HCT116 (cell line): ENCODE data around the gene CDK11B. TPM values are rescaled to one million over a fixed set of nuclear protein-coding genes. Genes with fewer than 3 reads are reported as not detected.
A peak's percentile ranks its signal among the peaks of the same experiment; 100 is the strongest.
"Not testable (repeated sequence)": the region's sequence is repeated elsewhere in the genome, so short reads cannot be mapped to it uniquely, and the experiment has no call there.

Experiments used
- ATAC-seq: fragments of 200-7000 bp; cut with Tn5 transposase; 2 replicates; pipeline ENCODE4 v1.9.1; 2020; ENCODE audit warnings: mild to moderate bottlenecking, moderate library complexity
- BruUV-seq: library from RNA; stranded (reverse); fragments of 400-500 nt; replicated peaks from 2 replicates; lab custom pipeline; 2021; lab: Mats Ljungman, UMichigan
- CTCF ChIA-PET: fragments of 300-600 bp; sonication (Branson Sonifier 250); formaldehyde crosslinking; loops from one replicate; lab custom pipeline; 2021; ENCODE audit warnings: antibody characterized with exemption; lab: Charles Lee
- POLR2A ChIA-PET: fragments of 300-600, 350-600 bp; sonication (Branson Sonifier 250); formaldehyde crosslinking; loops from one replicate; lab custom pipeline; 2021; ENCODE audit warnings: antibody characterized with exemption; lab: Charles Lee
- RAD21 ChIA-PET, 2 experiments: fragments of 300-600 bp; sonication (Branson Sonifier 250); formaldehyde crosslinking; loops; one replicate each; lab custom pipeline; 2023; ENCODE audit warnings: low total read pairs in 2 of 2; ENCODE audit not compliant: uncharacterized antibody in 2 of 2, unreplicated experiment in 2 of 2, low non-redundant PET in 1 of 2; lab: Charles Lee
- DNase-seq: peaks from one replicate; pipeline ENCODE4 v3.0.0-alpha.2; 2010; ENCODE audit warnings: low read depth, low spot score
- H2AFZ ChIP-seq: fragments of 200-600 bp; shearing (Covaris generic), sonication (generic); 2 replicates; pipeline ENCODE4 v1.6.1; 2017; ENCODE audit warnings: low read depth, mixed run types, mixed read lengths, antibody characterized with exemption, low read length; ENCODE audit not compliant: poor library complexity, severe bottlenecking
- H3K27ac ChIP-seq: 2 replicates; pipeline ENCODE4 v1.5.1; 2012; ENCODE audit warnings: low read depth, low read length
- H3K27me3 ChIP-seq: fragments of 200-600 bp; sonication (generic); 2 replicates; pipeline ENCODE4 v1.6.1; 2016; ENCODE audit warnings: mixed run types, low read length, mixed read lengths; ENCODE audit not compliant: insufficient read depth
- H3K36me3 ChIP-seq, 2 experiments: fragments of 200-500 bp in 1 of 2; fragments of 200-600 bp in 1 of 2; sonication (Bioruptor generic) in 1 of 2; sonication (generic) in 1 of 2; 2 replicates each; pipeline versions ENCODE4 v1.5.1 to v1.6.1; 2014 to 2016; ENCODE audit warnings: low read length in 2 of 2, inconsistent platforms in 1 of 2, mixed read lengths in 1 of 2, mixed run types in 1 of 2; ENCODE audit not compliant: insufficient read depth in 2 of 2, control insufficient read depth in 1 of 2
- H3K4me1 ChIP-seq, 2 experiments: fragments of 200-600 bp in 1 of 2; sonication (generic) in 1 of 2; 2 replicates each; pipeline versions ENCODE4 v1.5.1 to v1.6.1; 2012 to 2017; ENCODE audit warnings: low read length in 2 of 2, inconsistent platforms in 1 of 2, mild to moderate bottlenecking in 1 of 2, mixed read lengths in 1 of 2, mixed run types in 1 of 2, moderate library complexity in 1 of 2; ENCODE audit not compliant: insufficient read depth in 2 of 2, control insufficient read depth in 1 of 2
- H3K4me2 ChIP-seq: fragments of 200-600 bp; sonication (generic); 2 replicates; pipeline ENCODE4 v1.6.1; 2017; ENCODE audit warnings: mixed run types, low read length, mixed read lengths
- H3K4me3 ChIP-seq, 2 experiments: fragments of 200-600 bp in 1 of 2; sonication (generic) in 1 of 2; replicated peaks in 1 of 2; 2 replicates each; pipeline ENCODE4 v1.5.1; 2011 to 2016; ENCODE audit warnings: low read length in 2 of 2, control low read depth in 1 of 2, low read depth in 1 of 2, mild to moderate bottlenecking in 1 of 2, mixed read lengths in 1 of 2, mixed run types in 1 of 2
- H3K79me2 ChIP-seq: fragments of 200-600 bp; sonication (generic); 2 replicates; pipeline ENCODE4 v1.6.1; 2017; ENCODE audit warnings: mild to moderate bottlenecking, mixed run types, low read length, moderate library complexity, mixed read lengths; ENCODE audit not compliant: insufficient read depth
- H3K9ac ChIP-seq: fragments of 200-600 bp; sonication (generic); 2 replicates; pipeline ENCODE4 v1.6.1; 2016; ENCODE audit warnings: low read length, mixed read lengths
- H3K9me2 ChIP-seq: fragments of 200-600 bp; sonication (generic), shearing (Covaris generic); 2 replicates; pipeline ENCODE4 v1.6.1; 2017; ENCODE audit warnings: mixed run types, mild to moderate bottlenecking, moderate library complexity; ENCODE audit not compliant: insufficient read depth
- H3K9me3 ChIP-seq, 2 experiments: fragments of 200-500 bp in 1 of 2; fragments of 200-600 bp in 1 of 2; sonication (Bioruptor generic) in 1 of 2; sonication (generic) in 1 of 2; 2 replicates each; pipeline ENCODE4 v1.6.1; 2014 to 2017; ENCODE audit warnings: low read length in 2 of 2, mixed read lengths in 2 of 2, inconsistent platforms in 1 of 2, low read depth in 1 of 2, mild to moderate bottlenecking in 1 of 2, mixed run types in 1 of 2, moderate library complexity in 1 of 2; ENCODE audit not compliant: control insufficient read depth in 1 of 2, insufficient read depth in 1 of 2
- H4K20me1 ChIP-seq: fragments of 200-600 bp; sonication (generic), shearing (Covaris generic); 2 replicates; pipeline ENCODE4 v1.6.1; 2017; ENCODE audit warnings: mixed run types, mild to moderate bottlenecking, moderate library complexity; ENCODE audit not compliant: insufficient read depth
- EZH2phosphoT487 ChIP-seq: fragments of 200-600 bp; IDR thresholded peaks from 2 replicates; pipeline ENCODE4 v1.6.1; 2018; ENCODE audit warnings: antibody characterized with exemption, borderline replicate concordance
- POLR2A ChIP-seq: IDR thresholded peaks from 2 replicates; pipeline ENCODE4 v1.7.0; 2011; ENCODE audit warnings: borderline replicate concordance; ENCODE audit not compliant: insufficient read depth, insufficient read length; ENCODE audit errors: extremely low read depth
- intact Hi-C: fragments of 100-400 bp; cut with micrococcal nuclease; formaldehyde crosslinking; loops from 2 replicates; pipeline ENCODE4 v1.10.0; 2022
- total RNA-seq: library from RNA; stranded (reverse); gene quantifications from one replicate; pipeline ENCODE4 v1.2.1, GENCODE V29; 2021; ENCODE audit not compliant: unreplicated experiment

Gene CDK11B
- total RNA-seq, 1 experiment from 2014 or later = 31.5 TPM

- Histone ChIP-seq H3K4me2 (no peak overlapping the region), H3K79me2 (no peaks in the 10 kb centered on the region), H3K27ac (no peak overlapping the region), H3K9me3 (no peaks in the 10 kb centered on the region), H3K27me3 (no peaks in the 10 kb centered on the region), H3K36me3 (peaks cover 0 to 7% of the 10 kb centered on the region in 2 experiments; a peak in 3 of 4 replicates), H4K20me1 (no peaks in the 10 kb centered on the region), H3K4me1 (no peaks in the 10 kb centered on the region), H3K9ac (no peak overlapping the region), H3K9me2 (no peaks in the 10 kb centered on the region), H2AFZ (no peak overlapping the region), H3K4me3 (no peak overlapping the region)
- TF ChIP-seq EZH2phosphoT487 = no peak
- no peak for TF ChIP-seq POLR2A
- POLR2A ChIA-PET = no interaction called here
- intact Hi-C loops = no loop called here
- no TSS peak for BruUV-seq
- CTCF ChIA-PET = interaction anchor here (1.0 kb wide), 1 partner anchor 37 kb away, joined by 3 read pairs; no protein-coding TSS in a partner anchor
- ATAC-seq = no peak
- DNase-seq = no peak
- RAD21 ChIA-PET = no interaction called here
These were observed 6.4 kb upstream of the CDK11B start for GRCh38 chr1:1664941-1665814.

- CTCF ChIA-PET, H3K9me3 ChIP-seq, H3K79me2 ChIP-seq: not testable (repeated sequence)
These were observed 5.5 kb upstream of the CDK11B start for GRCh38 chr1:1664318-1664717.

GRCh38 chr1:1662830-1663560, 4.2 kb upstream of the CDK11B start:
- H3K4me3 ChIP-seq, BruUV-seq, POLR2A ChIA-PET, DNase-seq, intact Hi-C loops, H2AFZ ChIP-seq, H3K4me2 ChIP-seq, H3K9me3 ChIP-seq, H4K20me1 ChIP-seq, ATAC-seq, RAD21 ChIA-PET, H3K36me3 ChIP-seq, H3K9me2 ChIP-seq, H3K79me2 ChIP-seq, H3K27me3 ChIP-seq, H3K9ac ChIP-seq, H3K27ac ChIP-seq, CTCF ChIA-PET, H3K4me1 ChIP-seq: not testable (repeated sequence)

More at GRCh38 chr1:1664318-1664717, 5.5 kb upstream of the CDK11B start:
- DNase-seq, H3K4me2 ChIP-seq, H3K27me3 ChIP-seq, ATAC-seq, H2AFZ ChIP-seq, intact Hi-C loops, POLR2A ChIA-PET, H3K36me3 ChIP-seq, H3K27ac ChIP-seq, H3K9ac ChIP-seq, RAD21 ChIA-PET, H3K4me3 ChIP-seq, H3K9me2 ChIP-seq, H4K20me1 ChIP-seq, H3K4me1 ChIP-seq: not testable (repeated sequence)
- BruUV-seq = TSS peak; percentile 17

GRCh38 chr1:1662392-1662791, 3.6 kb upstream of the CDK11B start:
- CTCF ChIA-PET = not testable (repeated sequence)

More at GRCh38 chr1:1662392-1662791, 3.6 kb upstream of the CDK11B start:
- H3K36me3 ChIP-seq, H3K27me3 ChIP-seq, H3K4me3 ChIP-seq, H3K4me2 ChIP-seq, POLR2A ChIA-PET, DNase-seq, H3K9me3 ChIP-seq, H2AFZ ChIP-seq, H3K79me2 ChIP-seq, H4K20me1 ChIP-seq, RAD21 ChIA-PET, H3K27ac ChIP-seq, ATAC-seq, H3K4me1 ChIP-seq, BruUV-seq, H3K9ac ChIP-seq, intact Hi-C loops, H3K9me2 ChIP-seq: not testable (repeated sequence)
